Vagina (tissue), 2 donors: ENCODE measurements around the gene PTGR1. TPM values are rescaled to one million over a fixed set of nuclear protein-coding genes. Genes with fewer than 3 reads are reported as not detected.

Source experiments
- DNase-seq, 2 donors: peaks; one replicate each; pipeline ENCODE4 v3.0.0-alpha.2; 2017; ENCODE audit errors: extremely low spot score in 2 of 2
- H3K27ac ChIP-seq: fragments of 200-600 bp; sonication (generic); one replicate; pipeline ENCODE4 v1.5.1; 2019
- H3K27me3 ChIP-seq: fragments of 200-600 bp; sonication (generic); one replicate; pipeline ENCODE4 v1.5.1; 2019
- H3K36me3 ChIP-seq, 2 donors: fragments of 200-600 bp; sonication (generic); one replicate each; pipeline ENCODE4 v1.5.1; 2017 to 2019
- H3K4me1 ChIP-seq: fragments of 200-600 bp; sonication (generic); one replicate; pipeline ENCODE4 v1.5.1; 2019
- H3K4me3 ChIP-seq, 2 donors: fragments of 200-600 bp; sonication (generic); 1 replicate in 1 of 2; 2 replicates in 1 of 2; pipeline ENCODE4 v1.5.1; 2016 to 2019
- H3K9me3 ChIP-seq: fragments of 200-600 bp; sonication (generic); one replicate; pipeline ENCODE4 v1.5.1; 2019
- POLR2A ChIP-seq, 2 donors: fragments of 450-650 bp; IDR thresholded peaks; one replicate each; pipeline ENCODE4 v1.6.1; 2017; ENCODE audit warnings: antibody characterized with exemption in 2 of 2, mild to moderate bottlenecking in 2 of 2, moderate library complexity in 2 of 2
- POLR2AphosphoS5 ChIP-seq, 2 donors: sonication (generic); formaldehyde crosslinking; IDR thresholded peaks; one replicate each; pipeline ENCODE4 v1.9.0; 2017; ENCODE audit warnings: antibody characterized with exemption in 2 of 2, mild to moderate bottlenecking in 2 of 2, low read depth in 1 of 2; ENCODE audit not compliant: insufficient read depth in 1 of 2
- intact Hi-C: fragments of 100-400 bp; cut with DNase I; formaldehyde crosslinking; loops from one replicate; pipeline ENCODE4 v1.15.1; 2023
- total RNA-seq: library from RNA; depleted of rRNA; stranded (reverse); fragments of >200 nt; gene quantifications from one replicate; pipeline ENCODE4 v1.2.3, GENCODE V29; 2016
- TF ChIP-seq, protein P1 (sequence below), 3 experiments: fragments of 450-650 bp in 2 of 3; fragments of 200-600 bp in 1 of 3; sonication (generic) in 1 of 3; IDR thresholded peaks; one replicate each; pipeline ENCODE4 v1.5.1; 2017 to 2019; ENCODE audit warnings: antibody characterized with exemption in 3 of 3, mild to moderate bottlenecking in 2 of 3, moderate library complexity in 2 of 3

The PTGR1 gene
- total RNA-seq, 1 donor from 2014 or later: 40.3 TPM

DNA sequence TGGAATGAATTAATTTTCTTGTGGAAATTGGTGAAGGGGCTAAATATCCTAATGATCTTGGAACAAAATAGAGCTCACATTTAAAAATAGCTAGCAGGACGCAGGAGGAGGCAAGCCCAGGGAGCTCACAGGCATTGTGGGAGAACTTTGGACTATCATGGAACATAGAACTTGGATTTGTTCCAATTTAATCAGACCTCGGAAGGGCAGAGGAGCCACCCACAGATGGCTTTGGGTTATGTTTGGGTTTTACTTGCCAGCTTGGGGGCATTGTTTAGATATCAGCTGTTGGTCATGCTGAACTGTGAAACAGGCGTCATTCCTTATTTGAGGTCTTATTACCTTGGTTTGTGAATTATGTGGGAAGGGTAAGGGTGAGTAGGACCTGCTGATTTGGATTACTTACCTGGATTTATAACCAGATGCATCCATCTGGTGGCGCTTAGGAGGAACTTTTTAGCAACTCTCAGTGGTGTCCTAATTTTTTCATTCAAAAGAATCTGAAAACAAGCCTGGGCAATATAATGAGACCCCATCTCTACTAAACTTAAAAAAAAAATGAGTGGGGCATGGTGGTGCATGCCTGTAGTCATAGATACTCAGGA lies 14.1 kb upstream of the PTGR1 start:
- Histone ChIP-seq H3K36me3 (no peaks in the 10 kb centered on the region), H3K27me3 (no peaks in the 10 kb centered on the region), H3K9me3 (no peaks in the 10 kb centered on the region), H3K4me1 (no peaks in the 10 kb centered on the region), H3K27ac (no peak overlapping the region), H3K4me3 (no peak overlapping the region)
- DNase-seq: no peak
- TF ChIP-seq POLR2AphosphoS5 (IDR thresholded peaks at IDR 0.05; ENCODE audit: insufficient read depth in 1 of 2, low read depth in 1 of 2): no peak
- TF ChIP-seq POLR2A (IDR thresholded peaks at IDR 0.05): no peak
- TF ChIP-seq, protein P1, sequence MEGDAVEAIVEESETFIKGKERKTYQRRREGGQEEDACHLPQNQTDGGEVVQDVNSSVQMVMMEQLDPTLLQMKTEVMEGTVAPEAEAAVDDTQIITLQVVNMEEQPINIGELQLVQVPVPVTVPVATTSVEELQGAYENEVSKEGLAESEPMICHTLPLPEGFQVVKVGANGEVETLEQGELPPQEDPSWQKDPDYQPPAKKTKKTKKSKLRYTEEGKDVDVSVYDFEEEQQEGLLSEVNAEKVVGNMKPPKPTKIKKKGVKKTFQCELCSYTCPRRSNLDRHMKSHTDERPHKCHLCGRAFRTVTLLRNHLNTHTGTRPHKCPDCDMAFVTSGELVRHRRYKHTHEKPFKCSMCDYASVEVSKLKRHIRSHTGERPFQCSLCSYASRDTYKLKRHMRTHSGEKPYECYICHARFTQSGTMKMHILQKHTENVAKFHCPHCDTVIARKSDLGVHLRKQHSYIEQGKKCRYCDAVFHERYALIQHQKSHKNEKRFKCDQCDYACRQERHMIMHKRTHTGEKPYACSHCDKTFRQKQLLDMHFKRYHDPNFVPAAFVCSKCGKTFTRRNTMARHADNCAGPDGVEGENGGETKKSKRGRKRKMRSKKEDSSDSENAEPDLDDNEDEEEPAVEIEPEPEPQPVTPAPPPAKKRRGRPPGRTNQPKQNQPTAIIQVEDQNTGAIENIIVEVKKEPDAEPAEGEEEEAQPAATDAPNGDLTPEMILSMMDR (IDR thresholded peaks at IDR 0.05): no peak
- intact Hi-C loops: no loop called here

DNA sequence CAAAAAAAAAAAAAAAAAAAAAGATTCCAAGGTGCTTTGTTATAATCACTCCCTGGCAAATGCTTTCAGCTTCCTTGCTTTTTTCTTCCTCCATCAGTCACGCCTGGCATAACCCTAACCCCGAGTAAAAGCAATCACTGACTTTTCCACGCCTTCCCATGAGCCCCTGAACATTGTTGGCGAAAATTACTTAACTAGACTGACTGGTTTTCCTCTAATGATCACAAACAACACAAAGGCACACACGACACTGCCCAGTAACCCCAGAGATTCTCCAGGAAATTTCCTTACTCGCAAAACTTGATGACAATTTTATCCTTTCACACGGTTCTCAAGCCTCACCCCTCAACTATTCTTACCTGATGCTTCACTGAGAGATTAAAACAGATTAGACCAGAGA lies 11.4 kb upstream of the PTGR1 start:
- Histone ChIP-seq H3K36me3 (no peaks in the 10 kb centered on the region), H3K27me3 (no peaks in the 10 kb centered on the region), H3K4me1 (no peaks in the 10 kb centered on the region), H3K4me3 (no peak overlapping the region), H3K27ac (no peak overlapping the region), H3K9me3 (no peaks in the 10 kb centered on the region)
- intact Hi-C loops: no loop called here
- TF ChIP-seq, protein P1 (IDR thresholded peaks at IDR 0.05): no peak
- TF ChIP-seq POLR2A (IDR thresholded peaks at IDR 0.05) (no peak), POLR2AphosphoS5 (IDR thresholded peaks at IDR 0.05; ENCODE audit: insufficient read depth in 1 of 2, low read depth in 1 of 2) (no peak)
- no peak for DNase-seq

DNA sequence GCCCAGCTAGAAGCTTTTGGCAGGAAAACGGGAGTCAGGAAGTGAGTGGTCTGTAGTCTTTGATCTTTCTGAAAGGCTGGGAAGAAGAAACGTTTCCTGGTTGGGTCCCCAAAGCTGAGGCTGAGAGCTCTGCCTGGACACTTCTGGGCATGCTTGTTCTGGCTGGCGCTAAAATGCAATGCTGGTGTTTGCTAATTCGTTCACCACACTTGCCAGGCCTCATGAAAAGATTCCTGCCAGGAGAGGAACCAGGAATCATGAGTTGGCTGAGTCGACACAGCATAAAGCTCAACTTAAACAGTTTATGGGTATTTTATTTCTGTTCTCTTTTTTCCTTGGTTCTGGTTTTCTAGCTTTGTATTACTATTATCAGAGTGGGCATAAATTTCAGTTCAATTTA lies 10.7 kb upstream of the PTGR1 start:
- no peaks in the 10 kb centered on the region for H3K9me3 ChIP-seq
- no peak overlapping the region for H3K27ac ChIP-seq
- no peaks in the 10 kb centered on the region for H3K4me1 ChIP-seq
- intact Hi-C loops: no loop called here
- no peak overlapping the region for H3K4me3 ChIP-seq
- no peak for DNase-seq
- H3K36me3 ChIP-seq: no peaks in the 10 kb centered on the region
- TF ChIP-seq POLR2A (IDR thresholded peaks at IDR 0.05) (no peak), POLR2AphosphoS5 (IDR thresholded peaks at IDR 0.05; ENCODE audit: insufficient read depth in 1 of 2, low read depth in 1 of 2) (no peak)
- no peaks in the 10 kb centered on the region for H3K27me3 ChIP-seq

DNA sequence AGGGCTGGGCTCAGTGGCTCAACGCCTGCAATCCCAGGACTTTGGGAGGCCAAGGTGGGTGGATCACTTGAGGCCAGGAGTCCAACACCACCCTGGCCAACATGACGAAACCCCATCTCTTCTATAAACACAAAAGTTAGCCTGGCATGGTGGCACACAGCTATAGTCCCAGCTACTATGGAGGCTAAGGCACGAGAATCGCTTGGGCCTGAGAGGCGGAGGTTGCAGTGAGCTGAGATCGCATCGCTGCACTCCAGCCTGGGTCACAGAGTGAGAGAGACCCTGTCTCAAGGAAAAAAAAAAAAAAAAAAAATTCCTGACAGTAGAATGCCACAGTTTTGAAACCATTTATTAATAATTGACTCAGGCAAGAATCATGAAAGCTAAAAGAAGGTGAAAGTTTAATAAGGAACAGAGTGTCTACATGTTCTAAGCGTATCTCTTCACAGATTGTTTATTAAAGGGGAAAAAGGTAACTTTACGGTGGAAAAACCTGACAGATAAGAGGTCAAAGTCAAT lies 5.7 kb upstream of the PTGR1 start:
- Histone ChIP-seq H3K4me3 (no peak overlapping the region), H3K9me3 (no peaks in the 10 kb centered on the region), H3K36me3 (no peaks in the 10 kb centered on the region), H3K4me1 (no peaks in the 10 kb centered on the region), H3K27ac (no peak overlapping the region), H3K27me3 (no peaks in the 10 kb centered on the region)
- intact Hi-C loops: no loop called here
- TF ChIP-seq POLR2AphosphoS5 (IDR thresholded peaks at IDR 0.05; ENCODE audit: insufficient read depth in 1 of 2, low read depth in 1 of 2) (no peak), POLR2A (IDR thresholded peaks at IDR 0.05) (no peak)
- TF ChIP-seq, protein P1 (IDR thresholded peaks at IDR 0.05): no peak
- no peak for DNase-seq

DNA sequence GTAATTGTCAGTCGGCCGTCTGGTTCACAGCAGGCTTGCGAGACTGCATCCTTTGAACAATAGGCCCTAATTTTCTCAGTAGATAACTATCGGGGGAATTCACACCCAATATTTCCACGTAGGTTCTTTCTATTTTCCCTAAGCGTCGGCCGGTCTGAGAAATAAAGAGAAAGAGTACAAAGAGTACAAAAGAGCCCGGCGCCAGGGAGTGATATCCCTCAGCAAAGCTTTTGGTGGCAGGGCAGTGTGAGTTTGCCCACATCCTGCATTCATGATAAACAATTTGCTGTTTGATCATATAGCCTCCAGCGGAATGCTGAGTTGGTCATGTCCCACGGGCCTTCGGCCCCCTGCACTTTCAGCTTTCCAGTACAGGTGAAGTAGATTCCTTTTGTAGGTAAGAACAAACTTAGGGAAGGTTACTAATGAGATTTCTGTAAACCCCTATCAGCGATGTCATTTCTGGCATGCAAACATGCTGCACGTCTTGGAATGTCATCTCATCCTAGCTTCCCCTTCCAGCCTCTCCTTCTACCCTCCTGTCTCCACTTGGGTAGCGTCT lies 4.7 kb upstream of the PTGR1 start:
- no peak for TF ChIP-seq POLR2A (IDR thresholded peaks at IDR 0.05)
- TF ChIP-seq, protein P1 (IDR thresholded peaks at IDR 0.05): no peak
- TF ChIP-seq POLR2AphosphoS5 (IDR thresholded peaks at IDR 0.05; ENCODE audit: insufficient read depth in 1 of 2, low read depth in 1 of 2): no peak
- intact Hi-C loops: no loop called here

More for the DNA sequence above, 4.7 kb upstream of the PTGR1 start:
- no peaks in the 10 kb centered on the region for H3K9me3 ChIP-seq
- no peaks in the 10 kb centered on the region for H3K36me3 ChIP-seq
- H3K27ac ChIP-seq: no peak overlapping the region
- no peak overlapping the region for H3K4me3 ChIP-seq
- H3K4me1 ChIP-seq: no peaks in the 10 kb centered on the region
- DNase-seq: no peak
- H3K27me3 ChIP-seq: no peaks in the 10 kb centered on the region
